Measurements from ENCODE around the gene SETBP1. TPM values are rescaled to one million over a fixed set of nuclear protein-coding genes. Genes with fewer than 3 reads are reported as not detected.

The SETBP1 gene
- total and polyA plus RNA-seq, 8 donors = 1.4 to 66.5 (median 20.1) TPM

GRCh38 chr18:44779753-44780292 is 99.1 kb downstream of the SETBP1 start:
- Histone ChIP-seq H3K4me1 (peaks cover 6 to 62% (median 42%) of the 10 kb centered on the region in 4 donors), H3K9me3 (no peaks in the 10 kb centered on the region), H3K36me3 (no peaks in the 10 kb centered on the region), H3K27ac (peak overlapping the region in 1 of 5 donors; percentile 56), H3K4me3 (no peak overlapping the region), H3K27me3 (no peaks in the 10 kb centered on the region)
- no peak for TF ChIP-seq CTCF (IDR thresholded peaks at IDR 0.05)
- no peak for TF ChIP-seq POLR2AphosphoS5 (IDR thresholded peaks at IDR 0.05)
- TF ChIP-seq EP300 (IDR thresholded peaks at IDR 0.05) = no peak
- intact Hi-C loops (cut with DNase I; ENCODE audit: low total_unique reads) = no loop called here
- WGBS, 5 donors = 85 to 97% (median 93%) methylated on average over 11 of the region's 11 CpGs
- no peak for DNase-seq

DNA sequence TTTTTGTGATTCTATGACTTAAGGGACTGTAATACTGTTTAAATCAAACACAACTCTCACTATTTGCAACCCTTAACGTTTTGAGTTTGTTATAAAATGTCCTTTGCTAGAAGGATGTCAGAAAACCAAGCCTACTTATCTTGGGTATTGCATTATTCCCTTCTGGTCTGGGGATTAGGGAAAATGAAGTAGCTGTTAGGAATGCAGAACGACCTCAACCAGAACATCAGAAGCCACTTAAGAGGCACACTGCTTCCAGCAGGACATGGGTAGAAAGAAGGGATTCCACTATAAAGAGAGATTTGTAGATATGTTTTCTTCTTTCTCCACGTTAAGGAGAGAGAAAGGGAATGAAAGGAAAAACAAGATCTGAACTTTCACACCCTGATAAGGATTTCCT is 101.2 kb downstream of the SETBP1 start:
- WGBS, 5 donors = 8 to 21% (median 19%) methylated on average over 3 of the region's 3 CpGs

DNA sequence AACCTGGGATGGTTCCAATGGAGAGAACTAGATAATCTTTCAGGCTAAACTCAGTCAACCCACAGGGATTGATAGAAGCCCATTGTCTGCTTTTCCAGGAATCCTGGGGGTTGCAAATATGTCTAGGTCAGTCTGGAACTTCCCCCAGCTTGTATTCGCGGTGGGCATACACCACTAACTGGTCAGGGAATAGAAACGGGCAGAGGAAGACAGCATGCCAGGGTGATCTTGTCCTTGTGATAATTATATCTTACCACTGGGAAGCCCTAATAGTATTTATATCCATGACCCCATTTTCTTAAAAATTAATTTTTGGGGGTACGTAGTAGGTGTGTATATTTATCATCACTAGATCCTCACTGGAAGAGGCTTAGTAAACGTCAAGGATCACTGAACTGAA is 101.9 kb downstream of the SETBP1 start:
- intact Hi-C loops (cut with DNase I; ENCODE audit: low total_unique reads) = no loop called here
- Histone ChIP-seq H3K4me1 (peaks cover 6 to 64% (median 37%) of the 10 kb centered on the region in 4 donors), H3K36me3 (no peaks in the 10 kb centered on the region), H3K9me3 (no peaks in the 10 kb centered on the region), H3K27me3 (no peaks in the 10 kb centered on the region), H3K4me3 (no peak overlapping the region), H3K27ac (peak overlapping the region in 2 of 5 donors; percentile 36 to 44)
- TF ChIP-seq CTCF (IDR thresholded peaks at IDR 0.05) = no peak
- no peak for TF ChIP-seq POLR2AphosphoS5 (IDR thresholded peaks at IDR 0.05)
- no peak for TF ChIP-seq EP300 (IDR thresholded peaks at IDR 0.05)
- no peak for TF ChIP-seq POLR2A (IDR thresholded peaks at IDR 0.05)
- 92 to 96% (median 95%) methylated on average over 5 of the region's 5 CpGs for WGBS, 5 donors
- DNase-seq = no peak

More for the DNA sequence above, 101.2 kb downstream of the SETBP1 start:
- Histone ChIP-seq H3K27me3 (no peaks in the 10 kb centered on the region), H3K4me3 (no peak overlapping the region), H3K27ac (peak overlapping the region in 2 of 5 donors; percentile 36 to 44), H3K36me3 (no peaks in the 10 kb centered on the region), H3K9me3 (no peaks in the 10 kb centered on the region), H3K4me1 (peaks cover 6 to 67% (median 43%) of the 10 kb centered on the region in 4 donors)
- intact Hi-C loops (cut with DNase I; ENCODE audit: low total_unique reads) = no loop called here
- no peak for DNase-seq
- TF ChIP-seq CTCF (IDR thresholded peaks at IDR 0.05) = no peak
- no peak for TF ChIP-seq EP300 (IDR thresholded peaks at IDR 0.05)
- TF ChIP-seq POLR2AphosphoS5 (IDR thresholded peaks at IDR 0.05) = peak in 1 of 3 donors; percentile 36
- no peak for TF ChIP-seq POLR2A (IDR thresholded peaks at IDR 0.05)

- no peak overlapping the region for H3K27ac ChIP-seq
- no peaks in the 10 kb centered on the region for H3K27me3 ChIP-seq
- intact Hi-C loops (cut with DNase I; ENCODE audit: low total_unique reads) = no loop called here
- H3K4me1 ChIP-seq = peaks cover 6 to 63% (median 35%) of the 10 kb centered on the region in 4 donors
- no peaks in the 10 kb centered on the region for H3K9me3 ChIP-seq
- H3K4me3 ChIP-seq = no peak overlapping the region
- TF ChIP-seq CTCF (IDR thresholded peaks at IDR 0.05) (no peak), EP300 (IDR thresholded peaks at IDR 0.05) (no peak), POLR2A (IDR thresholded peaks at IDR 0.05) (no peak), POLR2AphosphoS5 (IDR thresholded peaks at IDR 0.05) (no peak)
- 77 to 100% (median 90%) methylated on average over 1 of the region's 1 CpG for WGBS, 5 donors
- no peak for DNase-seq
- H3K36me3 ChIP-seq = no peaks in the 10 kb centered on the region
Measured at GRCh38 chr18:44783371-44783770, 102.7 kb downstream of the SETBP1 start.

All from stomach (tissue), 9 donors.